PC-3 (cell line): ENCODE results near the gene MTX1. TPM values are rescaled to one million over a fixed set of nuclear protein-coding genes. Genes with fewer than 3 reads are reported as not detected.

Source experiments
- ATAC-seq: fragments of 200-7000 bp; cut with Tn5 transposase; 2 replicates; pipeline ENCODE4 v1.9.1; 2020; ENCODE audit warnings: mild to moderate bottlenecking, moderate library complexity
- BruUV-seq: library from RNA; stranded (reverse); fragments of 400-500 nt; replicated peaks from 2 replicates; lab custom pipeline; 2021; lab: Mats Ljungman, UMichigan
- CTCF ChIA-PET: fragments of 300-600 bp; sonication (Branson Sonifier 250); formaldehyde crosslinking; loops from one replicate; lab custom pipeline; 2022; ENCODE audit warnings: antibody characterized with exemption; lab: Charles Lee
- POLR2A ChIA-PET: fragments of 300-600 bp; sonication (Branson Sonifier 250); formaldehyde crosslinking; loops from one replicate; lab custom pipeline; 2022; ENCODE audit warnings: antibody characterized with exemption; ENCODE audit not compliant: unreplicated experiment; lab: Charles Lee
- DNase-seq: peaks from one replicate; pipeline ENCODE4 v3.0.0-alpha.2; 2015
- H2AFZ ChIP-seq: fragments of 300-600 bp; sonication (generic); 2 replicates; pipeline ENCODE4 v1.6.0; 2016; ENCODE audit warnings: antibody characterized with exemption, low read length
- H3F3A ChIP-seq: fragments of 300-600 bp; sonication (generic); one replicate; pipeline ENCODE4 v1.6.0; 2017; ENCODE audit warnings: antibody characterized with exemption, low read length, control low read depth, mild to moderate bottlenecking; ENCODE audit not compliant: unreplicated experiment
- H3K27ac ChIP-seq: fragments of 300-600 bp; sonication (generic); 2 replicates; pipeline ENCODE4 v1.5.1; 2016; ENCODE audit warnings: mild to moderate bottlenecking, low read length
- H3K27me3 ChIP-seq: fragments of 300-600 bp; sonication (generic); 2 replicates; pipeline ENCODE4 v1.6.1; 2016; ENCODE audit warnings: low read length, mixed read lengths
- H3K36me3 ChIP-seq: fragments of 300-600 bp; sonication (generic); 2 replicates; pipeline ENCODE4 v1.6.1; 2016; ENCODE audit warnings: low read depth, mixed run types, low read length, mixed read lengths
- H3K4me1 ChIP-seq: fragments of 300-600 bp; sonication (generic); 2 replicates; pipeline ENCODE4 v1.5.1; 2016; ENCODE audit warnings: low read length; ENCODE audit not compliant: insufficient read depth
- H3K4me2 ChIP-seq: fragments of 300-600 bp; sonication (generic); 2 replicates; pipeline ENCODE4 v1.6.0; 2016; ENCODE audit warnings: low read length
- H3K4me3 ChIP-seq: fragments of 300-600 bp; sonication (generic); 2 replicates; pipeline ENCODE4 v1.5.1; 2016; ENCODE audit warnings: mild to moderate bottlenecking, low read length, mixed read lengths
- H3K79me2 ChIP-seq: fragments of 300-600 bp; sonication (generic); 2 replicates; pipeline ENCODE4 v1.6.1; 2017; ENCODE audit warnings: low read length, mixed read lengths
- H3K9ac ChIP-seq: fragments of 300-600 bp; sonication (generic); 2 replicates; pipeline ENCODE4 v1.6.0; 2016; ENCODE audit warnings: mild to moderate bottlenecking, low read length
- H3K9me2 ChIP-seq: fragments of 300-600 bp; sonication (generic); replicated peaks from 2 replicates; pipeline ENCODE4 v1.6.1; 2016; ENCODE audit warnings: mixed run types, low read length, mixed read lengths
- H3K9me3 ChIP-seq: fragments of 300-600 bp; sonication (generic); 2 replicates; pipeline ENCODE4 v1.6.1; 2016; ENCODE audit warnings: low read length, mixed read lengths
- H4K20me1 ChIP-seq: fragments of 300-600 bp; sonication (generic); 2 replicates; pipeline ENCODE4 v1.6.1; 2016; ENCODE audit warnings: low read length, mixed read lengths
- CTCF ChIP-seq: fragments of 300-600 bp; sonication (generic); conservative IDR thresholded peaks from 2 replicates; pipeline ENCODE4 v1.5.1; 2017; ENCODE audit warnings: antibody characterized with exemption, low read depth, mild to moderate bottlenecking, low read length
- EZH2 ChIP-seq: fragments of 300-600 bp; sonication (generic); IDR thresholded peaks from one replicate; pipeline ENCODE4 v1.6.1; 2017; ENCODE audit warnings: antibody characterized with exemption, mild to moderate bottlenecking, low read length; ENCODE audit not compliant: unreplicated experiment
- EZH2phosphoT487 ChIP-seq: fragments of 300-600 bp; sonication (generic); IDR thresholded peaks from 2 replicates; pipeline ENCODE4 v1.6.1; 2018; ENCODE audit warnings: mild to moderate bottlenecking, antibody characterized with exemption, low read length, borderline replicate concordance
- intact Hi-C: fragments of 100-400 bp; cut with micrococcal nuclease; formaldehyde crosslinking; loops from 2 replicates; pipeline ENCODE4 v1.9.0; 2023
- total RNA-seq: library from RNA; depleted of rRNA; stranded (reverse); fragments of >200 nt; gene quantifications from 2 replicates; pipeline ENCODE4 v1.2.3, GENCODE V29; 2014

The MTX1 gene
- total RNA-seq, 1 experiment from 2014 or later: 152 TPM

GRCh38 chr1:155168456-155169210 lies 39.9 kb upstream of the MTX1 start:
- no peak overlapping the region for H3K9ac ChIP-seq
- ATAC-seq: no peak
- ChIA-PET CTCF (interaction anchor here (1.0 to 2.7 kb wide), 7 partner anchors 32 to 83 kb away, joined by 4 to 57 read pairs (median 5); no protein-coding TSS in a partner anchor), POLR2A (no interaction called here)
- H3K27ac ChIP-seq: no peak overlapping the region
- H3F3A ChIP-seq: no peaks in the 10 kb centered on the region
- H3K36me3 ChIP-seq: peaks cover 8% of the 10 kb centered on the region; the same call in 1 of the 2 replicates
- intact Hi-C loops: no loop called here
- no TSS peak for BruUV-seq
- peaks cover 20% of the 10 kb centered on the region for H3K79me2 ChIP-seq
- H3K4me3 ChIP-seq: no peak overlapping the region
- H2AFZ ChIP-seq: no peak overlapping the region
- no peaks in the 10 kb centered on the region for H3K9me2 ChIP-seq
- no peak for TF ChIP-seq EZH2
- H3K4me2 ChIP-seq: no peak overlapping the region
- peaks cover 16% of the 10 kb centered on the region; the same call in 1 of the 2 replicates for H3K4me1 ChIP-seq
- no peaks in the 10 kb centered on the region for H3K9me3 ChIP-seq
- DNase-seq: no peak
- no peaks in the 10 kb centered on the region for H3K27me3 ChIP-seq
- H4K20me1 ChIP-seq: no peaks in the 10 kb centered on the region

DNA sequence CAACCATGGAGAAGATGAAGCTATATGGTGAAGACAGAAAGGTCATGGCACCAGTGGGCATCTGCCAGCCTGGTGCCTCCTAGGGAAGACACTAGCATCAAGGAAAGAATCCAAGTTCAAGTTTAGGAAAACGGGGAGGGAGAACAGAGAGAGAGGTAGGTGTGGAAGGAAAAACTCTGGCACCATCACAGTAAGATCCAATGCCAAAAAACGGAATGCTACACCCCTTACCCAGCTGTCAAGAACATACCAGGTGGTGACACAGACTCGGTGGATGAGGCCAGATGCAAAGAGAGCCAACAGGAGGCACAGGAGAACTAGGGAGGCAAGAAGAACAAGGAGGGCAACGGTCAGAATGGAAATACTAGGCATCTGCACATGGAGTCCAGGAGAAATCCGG lies 39.0 kb upstream of the MTX1 start:
- POLR2A ChIA-PET: no interaction called here
- ATAC-seq (no peak), DNase-seq (no peak)
- Histone ChIP-seq H4K20me1 (no peaks in the 10 kb centered on the region), H3F3A (no peaks in the 10 kb centered on the region), H3K79me2 (peaks cover 20% of the 10 kb centered on the region), H3K9ac (no peak overlapping the region), H3K4me3 (no peak overlapping the region), H3K27ac (no peak overlapping the region), H3K4me1 (peaks cover 21% of the 10 kb centered on the region; the same call in 1 of the 2 replicates), H2AFZ (no peak overlapping the region), H3K27me3 (no peaks in the 10 kb centered on the region), H3K9me2 (no peaks in the 10 kb centered on the region), H3K36me3 (peaks cover 8% of the 10 kb centered on the region; the same call in 1 of the 2 replicates), H3K9me3 (no peaks in the 10 kb centered on the region), H3K4me2 (no peak overlapping the region)
- CTCF ChIA-PET: interaction anchor here (0.8 kb wide), 1 partner anchor 78 kb away, joined by 5 read pairs; no protein-coding TSS in a partner anchor
- TF ChIP-seq EZH2 (no peak), EZH2phosphoT487 (no peak)
- intact Hi-C loops: no loop called here
- no TSS peak for BruUV-seq

- Histone ChIP-seq H3F3A (no peaks in the 10 kb centered on the region), H4K20me1 (no peaks in the 10 kb centered on the region), H3K36me3 (peaks cover 8% of the 10 kb centered on the region; the same call in 1 of the 2 replicates), H3K4me3 (no peak overlapping the region), H3K9me2 (no peaks in the 10 kb centered on the region), H3K4me2 (no peak overlapping the region), H3K9me3 (no peaks in the 10 kb centered on the region), H3K4me1 (peaks cover 21% of the 10 kb centered on the region; the same call in 1 of the 2 replicates), H2AFZ (no peak overlapping the region), H3K9ac (no peak overlapping the region), H3K79me2 (peaks cover 20% of the 10 kb centered on the region), H3K27ac (no peak overlapping the region), H3K27me3 (no peaks in the 10 kb centered on the region)
- ATAC-seq: no peak
- POLR2A ChIA-PET: no interaction called here
- no peak for DNase-seq
- CTCF ChIA-PET: no interaction called here
- BruUV-seq: no TSS peak
- TF ChIP-seq EZH2phosphoT487 (no peak), EZH2 (no peak), CTCF (no peak)
- intact Hi-C loops: no loop called here
These were observed 38.3 kb upstream of the MTX1 start for GRCh38 chr1:155170101-155170785.
